Endodermal cell (in vitro differentiated cells): ENCODE data around the gene ANO7. TPM values are rescaled to one million over a fixed set of nuclear protein-coding genes. Genes with fewer than 3 reads are reported as not detected.

ENCODE experiments used
- DNase-seq: peaks from one replicate; pipeline ENCODE4 v3.0.0-alpha.2; 2017
- H3K27ac ChIP-seq: 2 replicates; pipeline ENCODE4 v1.5.1; 2013; ENCODE audit warnings: mild to moderate bottlenecking, low read depth, low read length, moderate library complexity
- H3K27me3 ChIP-seq: 2 replicates; pipeline ENCODE4 v1.6.1; 2013; ENCODE audit warnings: mild to moderate bottlenecking, low read length, moderate library complexity; ENCODE audit not compliant: insufficient read depth, control insufficient read depth, poor library complexity, severe bottlenecking
- H3K36me3 ChIP-seq: 2 replicates; pipeline ENCODE4 v1.7.0; 2013; ENCODE audit warnings: mild to moderate bottlenecking, low read length, moderate library complexity; ENCODE audit not compliant: control insufficient read depth, insufficient read depth
- H3K4me1 ChIP-seq: one replicate; pipeline ENCODE4 v1.7.0; 2013; ENCODE audit warnings: low read length; ENCODE audit not compliant: control insufficient read depth, insufficient read depth
- H3K4me3 ChIP-seq: 2 replicates; pipeline ENCODE4 v1.5.1; 2013; ENCODE audit warnings: mild to moderate bottlenecking, low read length, moderate library complexity
- H3K9ac ChIP-seq: 2 replicates; pipeline ENCODE4 v1.6.1; 2013; ENCODE audit warnings: mild to moderate bottlenecking, low read length, moderate library complexity; ENCODE audit not compliant: poor library complexity, severe bottlenecking; ENCODE audit errors: extremely low read depth
- H3K9me3 ChIP-seq: 2 replicates; pipeline ENCODE4 v1.6.1; 2013; ENCODE audit warnings: mild to moderate bottlenecking, low read length, moderate library complexity; ENCODE audit not compliant: control insufficient read depth
- H3K27ac Mint-ChIP-seq: 2 replicates; pipeline ENCODE4 v1.8.0; 2020; ENCODE audit warnings: mixed read lengths
- H3K27me3 Mint-ChIP-seq: 2 replicates; pipeline ENCODE4 v1.8.0; 2021; ENCODE audit warnings: mild to moderate bottlenecking, mixed read lengths; ENCODE audit not compliant: insufficient read depth
- H3K36me3 Mint-ChIP-seq: 2 replicates; pipeline ENCODE4 v1.8.0; 2020; ENCODE audit warnings: low read depth, mixed read lengths
- H3K4me1 Mint-ChIP-seq: 2 replicates; pipeline ENCODE4 v1.8.0; 2020; ENCODE audit warnings: mixed read lengths
- H3K4me3 Mint-ChIP-seq: 2 replicates; pipeline ENCODE4 v1.8.0; 2020; ENCODE audit warnings: mild to moderate bottlenecking, moderate library complexity, mixed read lengths
- H3K9me3 Mint-ChIP-seq: 2 replicates; pipeline ENCODE4 v1.8.0; 2020; ENCODE audit warnings: mild to moderate bottlenecking, mixed read lengths
- WGBS, 2 experiments: methylation state at CpG; one replicate each; pipeline versions ENCODE4 v1.1.5 to v1.1.7; 2013; ENCODE audit warnings: missing lambda C conversion rate in 2 of 2, mixed read lengths in 1 of 2; ENCODE audit not compliant: insufficient coverage in 1 of 2, insufficient read length in 1 of 2; 5-methylcytosine and 5-hydroxymethylcytosine counted together
- total RNA-seq, 2 donors: library from RNA; stranded (reverse); fragmentation: NEBNext Ultra II Directional in 1 of 2; extraction: Animal tissue kit (Norgen Biotek cat#: 25700) in 1 of 2; gene quantifications; 2 replicates in 1 of 2; 3 replicates in 1 of 2; pipeline ENCODE4 v1.2.1, GENCODE V29; 2021
- TF ChIP-seq, protein P1 (sequence below): fragments of 200-600 bp; sonication (generic); conservative IDR thresholded peaks from 2 replicates; pipeline ENCODE4 v1.5.0; 2021; ENCODE audit warnings: antibody characterized with exemption, mild to moderate bottlenecking

ANO7 gene
- total RNA-seq, 2 donors from 2014 or later: 8.1 to 8.5 TPM

DNA sequence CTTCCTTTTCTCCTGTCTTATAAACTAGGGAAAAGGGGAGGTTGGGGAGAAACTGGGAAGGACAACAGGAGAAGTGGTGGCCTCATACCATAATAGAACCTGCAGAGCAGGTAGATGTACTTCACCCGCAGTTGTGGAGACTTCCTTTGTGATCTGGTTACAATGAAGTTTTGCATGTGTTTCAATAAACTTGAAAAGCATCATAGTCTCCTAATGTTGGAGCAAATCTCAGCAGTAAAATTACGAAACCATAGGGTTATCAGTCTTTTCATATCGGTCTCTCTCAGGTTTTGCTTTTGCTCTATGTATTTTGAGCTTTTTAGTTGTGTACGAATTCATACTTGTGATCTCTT lies 30.5 kb downstream of the ANO7 start:
- H3K9ac ChIP-seq: peak overlapping the region; percentile 61
- H3K4me3 Mint-ChIP-seq: peak overlapping the region; percentile 65
- no peaks in the 10 kb centered on the region for H3K27me3 ChIP-seq
- H3K27me3 Mint-ChIP-seq: peaks cover 2% of the 10 kb centered on the region
- H3K27ac ChIP-seq: no peak overlapping the region
- no peaks in the 10 kb centered on the region for H3K9me3 Mint-ChIP-seq
- no peak overlapping the region for H3K27ac Mint-ChIP-seq
- peak overlapping the region; percentile 88 for H3K4me3 ChIP-seq
- DNase-seq: no peak
- peaks cover 2% of the 10 kb centered on the region for H3K36me3 Mint-ChIP-seq
- no peaks in the 10 kb centered on the region for H3K4me1 ChIP-seq
- peaks cover 5% of the 10 kb centered on the region for H3K4me1 Mint-ChIP-seq
- H3K9me3 ChIP-seq: peaks cover 5% of the 10 kb centered on the region
- WGBS, 2 experiments: 40 to 64% methylated on average over 2 to 4 of the region's 4 CpGs
- no peaks in the 10 kb centered on the region for H3K36me3 ChIP-seq
- TF ChIP-seq, protein P1, sequence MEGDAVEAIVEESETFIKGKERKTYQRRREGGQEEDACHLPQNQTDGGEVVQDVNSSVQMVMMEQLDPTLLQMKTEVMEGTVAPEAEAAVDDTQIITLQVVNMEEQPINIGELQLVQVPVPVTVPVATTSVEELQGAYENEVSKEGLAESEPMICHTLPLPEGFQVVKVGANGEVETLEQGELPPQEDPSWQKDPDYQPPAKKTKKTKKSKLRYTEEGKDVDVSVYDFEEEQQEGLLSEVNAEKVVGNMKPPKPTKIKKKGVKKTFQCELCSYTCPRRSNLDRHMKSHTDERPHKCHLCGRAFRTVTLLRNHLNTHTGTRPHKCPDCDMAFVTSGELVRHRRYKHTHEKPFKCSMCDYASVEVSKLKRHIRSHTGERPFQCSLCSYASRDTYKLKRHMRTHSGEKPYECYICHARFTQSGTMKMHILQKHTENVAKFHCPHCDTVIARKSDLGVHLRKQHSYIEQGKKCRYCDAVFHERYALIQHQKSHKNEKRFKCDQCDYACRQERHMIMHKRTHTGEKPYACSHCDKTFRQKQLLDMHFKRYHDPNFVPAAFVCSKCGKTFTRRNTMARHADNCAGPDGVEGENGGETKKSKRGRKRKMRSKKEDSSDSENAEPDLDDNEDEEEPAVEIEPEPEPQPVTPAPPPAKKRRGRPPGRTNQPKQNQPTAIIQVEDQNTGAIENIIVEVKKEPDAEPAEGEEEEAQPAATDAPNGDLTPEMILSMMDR: no peak

GRCh38 chr2:241219856-241220356 lies 31.4 kb downstream of the ANO7 start:
- Mint-ChIP-seq H3K9me3 (no peaks in the 10 kb centered on the region), H3K27ac (no peak overlapping the region), H3K4me3 (no peak overlapping the region), H3K36me3 (peaks cover 8% of the 10 kb centered on the region), H3K4me1 (peaks cover 5% of the 10 kb centered on the region), H3K27me3 (peaks cover 2% of the 10 kb centered on the region)
- Histone ChIP-seq H3K27ac (no peak overlapping the region), H3K9me3 (peaks cover 5% of the 10 kb centered on the region), H3K27me3 (no peaks in the 10 kb centered on the region), H3K9ac (no peak overlapping the region), H3K4me3 (no peak overlapping the region), H3K4me1 (no peaks in the 10 kb centered on the region), H3K36me3 (no peaks in the 10 kb centered on the region)
- DNase-seq: no peak
- 89 to 100% methylated on average over 2 to 6 of the region's 6 CpGs for WGBS, 2 experiments
- TF ChIP-seq, protein P1: no peak

DNA sequence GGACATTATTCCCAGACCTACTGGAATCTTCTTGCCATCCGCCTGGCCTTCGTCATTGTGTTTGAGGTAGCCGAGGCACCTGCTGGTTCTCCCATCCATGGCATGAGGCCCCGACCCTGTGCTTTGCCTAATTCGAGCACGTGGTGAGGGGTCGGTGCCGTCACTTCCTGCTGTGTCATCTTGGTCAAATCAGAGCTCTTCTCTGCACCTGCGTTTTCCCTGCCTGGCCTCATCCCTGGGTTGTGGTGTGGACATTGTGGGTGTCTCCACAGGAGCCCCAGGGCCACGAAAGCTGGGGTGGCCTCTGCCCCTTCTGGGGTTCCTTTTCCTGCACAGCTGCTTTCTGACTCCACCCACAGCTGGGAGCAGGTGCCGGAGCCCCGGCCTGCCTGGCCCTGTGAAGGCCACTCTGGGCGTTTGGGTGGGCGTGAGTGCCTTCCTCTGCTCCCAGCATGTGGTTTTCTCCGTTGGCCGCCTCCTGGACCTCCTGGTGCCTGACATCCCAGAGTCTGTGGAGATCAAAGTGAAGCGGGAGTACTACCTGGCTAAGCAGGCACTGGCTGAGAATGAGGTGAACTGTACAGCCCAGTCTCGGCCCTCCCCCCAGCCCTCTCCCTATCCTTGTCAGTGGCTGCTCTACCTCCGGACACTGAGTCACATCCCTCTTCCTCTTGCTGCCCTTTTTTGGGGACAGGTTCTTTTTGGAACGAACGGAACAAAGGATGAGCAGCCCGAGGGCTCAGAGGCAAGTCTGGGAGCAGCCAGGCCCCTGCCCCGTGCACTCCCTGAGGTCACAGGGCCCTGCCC lies 34.9 kb downstream of the ANO7 start:
- Histone ChIP-seq H3K27ac (no peak overlapping the region), H3K9me3 (peaks cover 5% of the 10 kb centered on the region), H3K36me3 (peaks cover 22% of the 10 kb centered on the region), H3K4me3 (no peak overlapping the region), H3K4me1 (no peaks in the 10 kb centered on the region), H3K9ac (no peak overlapping the region), H3K27me3 (no peaks in the 10 kb centered on the region)
- H3K36me3 Mint-ChIP-seq: peaks cover 37% of the 10 kb centered on the region
- H3K9me3 Mint-ChIP-seq: no peaks in the 10 kb centered on the region
- H3K4me1 Mint-ChIP-seq: peaks cover 2% of the 10 kb centered on the region
- no peak overlapping the region for H3K4me3 Mint-ChIP-seq
- no peaks in the 10 kb centered on the region for H3K27me3 Mint-ChIP-seq
- TF ChIP-seq, protein P1: no peak
- 88 to 93% methylated on average over 13 to 23 of the region's 23 CpGs for WGBS, 2 experiments
- no peak for DNase-seq
- peak overlapping the region; percentile 68 for H3K27ac Mint-ChIP-seq
